ENCODE data around the gene FAM83G. TPM values are rescaled to one million over a fixed set of nuclear protein-coding genes. Genes with fewer than 3 reads are reported as not detected.
"Not testable (repeated sequence)": the region's sequence is repeated elsewhere in the genome, so short reads cannot be mapped to it uniquely, and the experiment has no call there.

Gene FAM83G
- total RNA-seq, 2 donors from 2014 or later: 24.2 to 27.0 TPM

GRCh38 chr17:19042369-19042768 is 37.8 kb upstream of the FAM83G start:
- H3K27ac Mint-ChIP-seq; H3K4me3 Mint-ChIP-seq; DNase-seq; H3K27ac ChIP-seq (ENCODE audit: low read depth, low read length); H3K36me3 Mint-ChIP-seq (ENCODE audit: low read depth); H3K27me3 Mint-ChIP-seq (ENCODE audit: insufficient read depth); H3K27me3 ChIP-seq (ENCODE audit: control insufficient read depth, insufficient read depth, low read length, poor library complexity, severe bottlenecking); H3K9me3 Mint-ChIP-seq; H3K9me3 ChIP-seq (ENCODE audit: control insufficient read depth, low read length); H3K9ac ChIP-seq (ENCODE audit: extremely low read depth, low read length, poor library complexity, severe bottlenecking); H3K4me1 ChIP-seq (ENCODE audit: control insufficient read depth, insufficient read depth, low read length); H3K36me3 ChIP-seq (ENCODE audit: control insufficient read depth, insufficient read depth, low read length); H3K4me3 ChIP-seq (ENCODE audit: low read length); H3K4me1 Mint-ChIP-seq: not testable (repeated sequence)
- no CpG with 5 or more reads among the region's 14 CpGs for WGBS, 2 experiments (ENCODE audit: insufficient coverage in 1 of 2, insufficient read length in 1 of 2)

- 100% methylated on average over 1 of the region's 10 CpGs; no CpG with 5 or more reads in 1 of the 2 experiments for WGBS, 2 experiments (ENCODE audit: insufficient coverage in 1 of 2, insufficient read length in 1 of 2)
- H3K9me3 ChIP-seq (ENCODE audit: control insufficient read depth, low read length); H3K36me3 ChIP-seq (ENCODE audit: control insufficient read depth, insufficient read depth, low read length); H3K27ac Mint-ChIP-seq; H3K27me3 Mint-ChIP-seq (ENCODE audit: insufficient read depth); H3K4me3 Mint-ChIP-seq; H3K4me1 Mint-ChIP-seq; H3K27ac ChIP-seq (ENCODE audit: low read depth, low read length); H3K27me3 ChIP-seq (ENCODE audit: control insufficient read depth, insufficient read depth, low read length, poor library complexity, severe bottlenecking); H3K36me3 Mint-ChIP-seq (ENCODE audit: low read depth); H3K4me3 ChIP-seq (ENCODE audit: low read length); H3K9me3 Mint-ChIP-seq; H3K4me1 ChIP-seq (ENCODE audit: control insufficient read depth, insufficient read depth, low read length); DNase-seq; H3K9ac ChIP-seq (ENCODE audit: extremely low read depth, low read length, poor library complexity, severe bottlenecking): not testable (repeated sequence)
Observed at GRCh38 chr17:19041871-19042270, 37.3 kb upstream of the FAM83G start.

GRCh38 chr17:19040350-19040749 is 35.8 kb upstream of the FAM83G start:
- not testable (repeated sequence) for H3K4me3 Mint-ChIP-seq; H3K9me3 ChIP-seq (ENCODE audit: control insufficient read depth, low read length); H3K9me3 Mint-ChIP-seq; H3K4me1 Mint-ChIP-seq; H3K27me3 ChIP-seq (ENCODE audit: control insufficient read depth, insufficient read depth, low read length, poor library complexity, severe bottlenecking); H3K27me3 Mint-ChIP-seq (ENCODE audit: insufficient read depth); H3K36me3 ChIP-seq (ENCODE audit: control insufficient read depth, insufficient read depth, low read length); H3K27ac Mint-ChIP-seq; H3K4me3 ChIP-seq (ENCODE audit: low read length); H3K36me3 Mint-ChIP-seq (ENCODE audit: low read depth); DNase-seq; H3K9ac ChIP-seq (ENCODE audit: extremely low read depth, low read length, poor library complexity, severe bottlenecking); H3K4me1 ChIP-seq (ENCODE audit: control insufficient read depth, insufficient read depth, low read length); H3K27ac ChIP-seq (ENCODE audit: low read depth, low read length)
- no CpG with 5 or more reads among the region's 9 CpGs for WGBS, 2 experiments (ENCODE audit: insufficient coverage in 1 of 2, insufficient read length in 1 of 2)

GRCh38 chr17:19038730-19039129 is 34.2 kb upstream of the FAM83G start:
- H3K36me3 ChIP-seq (ENCODE audit: control insufficient read depth, insufficient read depth, low read length); H3K4me1 ChIP-seq (ENCODE audit: control insufficient read depth, insufficient read depth, low read length); H3K9ac ChIP-seq (ENCODE audit: extremely low read depth, low read length, poor library complexity, severe bottlenecking); H3K4me3 Mint-ChIP-seq; H3K9me3 Mint-ChIP-seq; H3K4me3 ChIP-seq (ENCODE audit: low read length); H3K4me1 Mint-ChIP-seq; DNase-seq; H3K36me3 Mint-ChIP-seq (ENCODE audit: low read depth); H3K27me3 Mint-ChIP-seq (ENCODE audit: insufficient read depth); H3K27ac Mint-ChIP-seq; H3K27ac ChIP-seq (ENCODE audit: low read depth, low read length); H3K9me3 ChIP-seq (ENCODE audit: control insufficient read depth, low read length); H3K27me3 ChIP-seq (ENCODE audit: control insufficient read depth, insufficient read depth, low read length, poor library complexity, severe bottlenecking): not testable (repeated sequence)
- no CpG with 5 or more reads among the region's 12 CpGs for WGBS, 2 experiments (ENCODE audit: insufficient coverage in 1 of 2, insufficient read length in 1 of 2)

GRCh38 chr17:19038007-19038406 is 33.4 kb upstream of the FAM83G start:
- H3K27me3 ChIP-seq (ENCODE audit: control insufficient read depth, insufficient read depth, low read length, poor library complexity, severe bottlenecking); H3K9me3 ChIP-seq (ENCODE audit: control insufficient read depth, low read length); H3K4me1 Mint-ChIP-seq; H3K4me3 ChIP-seq (ENCODE audit: low read length); DNase-seq; H3K9ac ChIP-seq (ENCODE audit: extremely low read depth, low read length, poor library complexity, severe bottlenecking); H3K4me3 Mint-ChIP-seq; H3K9me3 Mint-ChIP-seq; H3K27ac Mint-ChIP-seq; H3K4me1 ChIP-seq (ENCODE audit: control insufficient read depth, insufficient read depth, low read length); H3K36me3 Mint-ChIP-seq (ENCODE audit: low read depth); H3K36me3 ChIP-seq (ENCODE audit: control insufficient read depth, insufficient read depth, low read length); H3K27ac ChIP-seq (ENCODE audit: low read depth, low read length); H3K27me3 Mint-ChIP-seq (ENCODE audit: insufficient read depth): not testable (repeated sequence)
- WGBS, 2 experiments (ENCODE audit: insufficient coverage in 1 of 2, insufficient read length in 1 of 2): no CpG with 5 or more reads among the region's 17 CpGs

GRCh38 chr17:19037547-19037946 is 33.0 kb upstream of the FAM83G start:
- H3K4me1 Mint-ChIP-seq; H3K27ac Mint-ChIP-seq; H3K36me3 Mint-ChIP-seq (ENCODE audit: low read depth); H3K9ac ChIP-seq (ENCODE audit: extremely low read depth, low read length, poor library complexity, severe bottlenecking); DNase-seq; H3K4me3 Mint-ChIP-seq; H3K27me3 Mint-ChIP-seq (ENCODE audit: insufficient read depth); H3K9me3 ChIP-seq (ENCODE audit: control insufficient read depth, low read length); H3K36me3 ChIP-seq (ENCODE audit: control insufficient read depth, insufficient read depth, low read length); H3K9me3 Mint-ChIP-seq; H3K4me1 ChIP-seq (ENCODE audit: control insufficient read depth, insufficient read depth, low read length); H3K27ac ChIP-seq (ENCODE audit: low read depth, low read length); H3K4me3 ChIP-seq (ENCODE audit: low read length); H3K27me3 ChIP-seq (ENCODE audit: control insufficient read depth, insufficient read depth, low read length, poor library complexity, severe bottlenecking): not testable (repeated sequence)
- no CpG with 5 or more reads among the region's 6 CpGs for WGBS, 2 experiments (ENCODE audit: insufficient coverage in 1 of 2, insufficient read length in 1 of 2)

- no CpG with 5 or more reads among the region's 6 CpGs for WGBS, 2 experiments (ENCODE audit: insufficient coverage in 1 of 2, insufficient read length in 1 of 2)
- H3K4me1 ChIP-seq (ENCODE audit: control insufficient read depth, insufficient read depth, low read length); H3K27ac Mint-ChIP-seq; H3K4me1 Mint-ChIP-seq; H3K27ac ChIP-seq (ENCODE audit: low read depth, low read length); H3K36me3 Mint-ChIP-seq (ENCODE audit: low read depth); DNase-seq; H3K4me3 Mint-ChIP-seq; H3K4me3 ChIP-seq (ENCODE audit: low read length); H3K9ac ChIP-seq (ENCODE audit: extremely low read depth, low read length, poor library complexity, severe bottlenecking); H3K27me3 Mint-ChIP-seq (ENCODE audit: insufficient read depth); H3K9me3 ChIP-seq (ENCODE audit: control insufficient read depth, low read length); H3K36me3 ChIP-seq (ENCODE audit: control insufficient read depth, insufficient read depth, low read length); H3K27me3 ChIP-seq (ENCODE audit: control insufficient read depth, insufficient read depth, low read length, poor library complexity, severe bottlenecking); H3K9me3 Mint-ChIP-seq: not testable (repeated sequence)
Observed at GRCh38 chr17:19036186-19036585, 31.6 kb upstream of the FAM83G start.
